Kidney tubule cell (primary cell): ENCODE results near the gene SLC1A3.
A peak's percentile ranks its signal among the peaks of the same experiment; 100 is the strongest.

Experiments
- DNase-seq: peaks from one replicate; pipeline ENCODE4 v3.0.0-alpha.2; 2018; ENCODE audit warnings: low spot score

The SLC1A3 gene

DNA sequence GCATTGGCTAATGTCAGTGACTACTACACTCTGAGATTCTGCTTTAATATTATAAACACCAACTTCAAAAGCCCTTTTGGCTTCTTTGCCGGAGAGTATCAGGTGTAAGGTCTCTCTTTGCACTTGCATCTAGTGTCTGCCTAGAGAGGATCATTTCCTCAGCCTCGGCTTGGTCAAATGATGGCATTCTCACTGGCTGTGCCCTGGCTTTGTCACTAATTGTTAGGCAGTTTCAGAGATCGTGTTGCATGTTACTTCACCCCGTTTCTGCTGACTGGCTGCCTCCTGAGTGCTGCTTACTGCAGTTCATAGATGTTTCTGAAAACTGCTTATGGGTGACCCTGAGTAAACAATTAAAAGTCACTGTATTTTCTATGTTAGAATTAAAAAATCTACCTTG, 48.8 kb downstream of the SLC1A3 start:
- no peak for DNase-seq

DNA sequence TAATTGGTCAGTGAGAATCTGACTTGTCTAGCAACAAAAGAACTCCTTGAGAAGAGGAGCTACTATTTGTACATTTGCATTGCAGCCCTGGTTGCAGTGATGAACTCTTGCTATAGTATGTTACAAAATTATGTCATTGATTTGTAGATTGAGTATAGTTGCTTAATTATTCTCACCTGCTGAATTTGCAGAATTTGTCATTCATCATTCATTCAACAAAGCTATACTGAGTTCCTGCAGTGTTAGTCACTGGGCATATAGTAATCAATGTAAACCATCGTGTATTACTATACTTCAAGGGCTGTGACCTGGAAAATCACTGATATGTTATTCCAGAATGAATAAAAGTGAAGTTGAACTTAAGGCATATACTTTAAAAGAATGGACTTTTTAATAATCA, 50.1 kb downstream of the SLC1A3 start:
- no peak for DNase-seq

DNA sequence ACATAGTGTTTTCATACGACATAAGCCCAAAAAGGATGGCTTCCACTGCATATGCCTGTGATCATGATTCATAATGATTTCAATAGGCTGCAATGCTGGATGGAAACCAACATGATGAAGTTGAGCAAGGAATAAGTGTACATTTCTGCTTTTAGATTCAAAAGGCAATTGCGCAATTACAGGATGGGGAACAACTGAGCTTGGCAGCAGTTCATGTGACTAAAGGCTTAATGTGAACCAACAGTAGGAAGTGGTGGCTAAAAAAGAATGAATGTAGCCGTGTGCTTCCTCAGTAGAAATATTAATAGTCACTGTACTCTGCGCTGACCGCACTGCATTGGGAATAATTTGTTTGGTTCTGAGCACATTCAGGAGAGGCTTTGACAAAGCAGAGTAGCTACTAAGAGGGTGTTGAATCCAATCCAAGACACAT, 51.2 kb downstream of the SLC1A3 start:
- DNase-seq = peak; percentile 84

DNA sequence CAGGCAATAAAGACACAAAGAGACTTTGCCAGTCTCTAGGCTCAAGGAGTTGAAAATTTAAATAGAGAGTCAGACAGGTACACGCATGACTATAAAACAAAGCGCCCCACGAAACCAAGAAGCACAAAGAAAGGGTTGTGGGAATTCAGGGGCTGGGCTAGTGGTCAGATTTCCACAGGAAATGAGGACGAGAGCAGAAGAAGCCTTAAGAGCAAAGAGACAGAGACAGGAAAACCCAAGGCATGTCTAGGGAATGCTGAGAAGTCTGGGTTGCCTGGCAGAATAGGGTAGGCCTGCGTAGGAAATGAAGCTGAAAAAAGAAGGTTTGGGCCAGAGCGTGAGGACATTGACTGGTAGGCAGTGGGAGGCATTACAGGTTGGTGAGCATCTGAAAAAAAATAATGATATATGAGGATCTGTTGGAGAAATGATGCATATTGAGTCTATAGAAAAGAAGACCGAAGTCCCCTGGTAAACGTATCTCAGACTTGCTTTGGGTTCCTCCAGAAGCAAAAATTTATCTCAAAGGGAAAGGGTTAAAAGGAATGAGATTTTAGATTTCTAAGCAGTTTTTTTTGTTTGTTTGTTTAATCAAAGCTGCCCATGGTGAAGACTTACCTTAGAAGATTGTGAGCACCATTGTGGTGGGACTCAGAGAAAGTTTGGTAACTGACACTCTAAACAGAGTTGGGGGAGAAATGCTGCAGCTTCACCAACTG, 51.8 kb downstream of the SLC1A3 start:
- DNase-seq = no peak

DNA sequence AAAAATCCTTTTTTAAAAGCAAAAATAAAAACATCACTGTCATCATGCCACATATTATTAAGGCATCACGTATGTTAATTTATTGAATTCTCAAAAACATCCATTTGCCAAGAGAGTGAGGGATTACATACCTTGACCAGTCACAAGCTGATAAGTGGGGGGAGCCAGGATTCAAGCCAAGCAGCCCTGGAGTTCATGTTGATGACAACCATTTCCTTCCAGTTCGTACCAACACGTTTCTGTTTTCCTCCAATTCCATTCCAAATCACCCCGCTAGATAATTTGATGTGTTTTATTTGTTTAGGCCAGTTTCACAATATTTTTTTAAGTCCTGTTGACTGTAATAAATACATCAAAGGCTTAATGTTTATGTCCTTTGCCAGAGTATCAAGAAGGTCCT, 53.0 kb downstream of the SLC1A3 start:
- no peak for DNase-seq

DNA sequence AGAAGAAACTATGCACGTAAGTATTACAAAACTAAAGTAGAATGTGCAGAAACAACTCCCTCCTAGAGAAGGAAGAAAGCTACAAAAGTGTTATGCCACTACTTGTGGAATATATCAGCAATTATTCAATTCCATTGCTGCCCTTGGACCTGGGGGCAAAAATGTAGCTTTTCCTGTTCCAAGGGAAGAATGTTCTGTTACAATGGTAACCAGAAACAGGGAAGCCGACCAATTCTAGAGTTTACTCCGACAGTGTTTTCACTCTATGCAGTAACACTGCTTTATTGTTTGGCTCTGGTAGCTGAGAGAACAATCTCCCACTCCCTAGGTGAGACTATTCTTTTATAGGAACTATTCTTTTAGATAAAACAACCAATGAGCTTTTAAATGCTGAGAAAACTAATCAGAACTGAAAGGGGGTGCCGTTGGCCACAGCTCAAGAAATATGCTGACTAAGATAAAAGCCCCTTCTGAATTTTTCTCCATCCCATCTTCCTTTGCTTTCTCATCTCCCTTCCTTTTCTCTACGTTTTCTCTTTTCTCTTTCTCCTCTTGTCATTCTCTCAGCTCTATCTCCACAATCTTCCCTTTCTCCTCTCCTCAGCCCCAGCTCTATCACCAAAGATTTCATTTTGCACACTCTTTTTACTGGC, 54.1 kb downstream of the SLC1A3 start:
- DNase-seq = no peak

DNA sequence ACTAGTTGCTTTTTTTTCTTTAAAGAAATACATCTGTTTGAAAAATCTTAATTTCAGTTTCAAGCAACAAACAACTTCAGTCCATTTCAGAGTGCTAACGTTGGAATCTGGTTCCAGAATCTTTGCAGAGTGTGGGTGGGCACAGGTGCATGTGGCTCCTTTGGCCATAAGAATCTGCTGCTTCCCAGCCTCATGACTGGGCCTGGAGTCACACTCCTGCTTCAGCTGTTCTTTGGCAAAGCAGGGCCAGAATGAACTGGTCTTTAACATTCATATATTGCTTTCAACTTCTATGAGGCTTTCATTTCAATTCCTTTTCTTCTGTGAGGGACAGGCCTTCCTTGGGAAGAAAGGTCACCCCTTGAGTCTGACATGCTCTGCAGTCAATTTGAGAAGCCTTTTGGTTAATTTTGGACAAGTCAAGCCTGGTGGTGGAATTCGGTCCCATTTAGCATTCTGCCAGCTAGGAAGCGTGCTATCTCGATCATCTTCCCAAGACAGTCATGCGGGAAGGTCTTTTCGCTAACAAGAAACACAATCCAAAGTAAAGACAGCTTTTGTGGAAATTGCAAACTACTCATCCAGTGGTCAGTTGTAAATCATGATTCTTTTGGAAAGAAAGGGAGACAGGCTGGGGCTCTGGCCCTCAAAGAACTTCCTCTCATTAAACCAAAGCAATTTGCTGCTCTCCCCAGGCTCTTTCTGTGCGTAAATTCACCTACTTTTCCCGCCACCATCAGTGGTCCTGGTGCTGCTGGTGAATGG, 55.2 kb downstream of the SLC1A3 start:
- no peak for DNase-seq

DNA sequence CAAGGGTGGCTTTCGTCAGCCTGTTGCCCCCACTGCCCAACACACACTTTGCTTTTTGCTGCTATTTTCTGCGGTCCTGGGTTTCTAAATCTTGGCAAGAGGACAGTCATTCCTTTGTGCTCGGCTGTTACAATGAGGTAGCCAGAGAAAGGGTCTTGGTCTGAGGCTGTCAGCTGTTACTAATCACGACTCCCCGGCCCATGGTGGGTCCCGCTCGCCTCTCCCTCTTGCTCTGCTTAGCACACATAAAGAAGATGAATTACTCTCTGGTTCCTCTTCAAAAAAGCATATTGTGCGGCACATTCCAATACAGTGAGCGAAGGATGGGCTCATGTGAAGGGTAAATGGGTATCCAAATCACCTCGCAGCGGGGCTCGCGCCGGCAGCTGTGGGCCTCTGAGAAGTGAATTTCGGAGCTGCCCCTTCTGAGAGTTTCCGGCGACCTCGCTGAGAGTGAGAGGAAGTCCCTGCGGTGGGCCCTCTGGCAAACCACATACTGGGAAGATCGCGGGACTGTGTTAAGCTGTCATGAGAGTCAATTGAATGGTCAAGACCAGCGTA, 56.0 kb downstream of the SLC1A3 start:
- no peak for DNase-seq

DNA sequence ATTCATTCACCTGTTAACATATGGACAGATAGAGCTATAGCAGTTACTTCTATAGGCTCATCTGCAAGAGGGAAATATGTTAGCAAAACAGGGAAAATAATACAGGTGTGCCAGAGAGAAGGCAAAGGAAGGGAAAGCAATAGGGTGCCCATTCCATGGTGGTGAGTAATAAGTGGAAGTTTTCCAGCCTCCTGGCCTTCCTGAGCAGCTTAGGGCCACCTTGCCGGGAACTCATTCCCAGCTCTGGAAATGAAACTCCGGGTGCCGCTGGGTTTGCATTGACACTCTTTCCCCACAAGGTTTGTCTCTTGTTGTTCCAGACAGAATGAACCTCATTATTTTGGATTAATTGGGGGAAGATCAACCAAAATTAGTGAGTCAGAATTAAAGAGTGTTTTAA, 58.4 kb downstream of the SLC1A3 start:
- peak; percentile 67 for DNase-seq

DNA sequence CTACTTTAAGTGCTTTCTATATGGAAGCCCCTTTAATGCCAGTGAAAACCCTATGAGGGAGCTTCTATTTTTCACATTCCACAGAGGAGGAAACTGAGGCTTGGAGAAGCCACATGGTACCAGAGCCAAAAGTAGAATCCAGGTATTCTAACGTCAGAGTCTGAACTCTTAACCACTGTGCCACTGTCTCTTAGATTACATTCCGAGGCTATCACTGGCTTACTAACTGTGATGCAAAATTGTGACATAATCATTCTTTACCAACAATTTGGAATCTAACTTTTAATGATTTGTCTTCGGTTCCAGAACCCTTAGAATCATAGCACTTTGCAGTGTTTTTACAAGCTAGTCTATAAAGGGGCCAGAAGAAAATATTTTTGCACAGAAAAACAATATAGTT, 59.2 kb downstream of the SLC1A3 start:
- DNase-seq = no peak

DNA sequence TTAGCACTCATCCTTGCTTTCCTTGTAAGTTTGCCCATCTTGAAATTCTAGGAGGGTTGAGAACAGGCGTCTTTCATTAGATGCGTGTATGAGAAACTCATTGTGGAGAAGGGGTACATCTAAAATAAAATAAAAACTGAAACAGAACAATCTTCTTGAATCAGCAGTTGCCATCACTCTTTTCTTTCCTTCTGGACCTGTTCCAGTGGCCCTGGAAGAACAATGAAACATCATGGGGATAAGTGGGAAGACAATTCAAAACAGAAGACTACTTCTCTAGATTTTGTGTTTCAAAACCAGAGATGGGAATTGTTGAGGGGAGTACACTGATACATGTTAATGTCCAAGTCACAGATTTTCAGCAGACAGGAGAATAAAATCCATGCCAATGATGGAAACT, 59.9 kb downstream of the SLC1A3 start:
- no peak for DNase-seq

DNA sequence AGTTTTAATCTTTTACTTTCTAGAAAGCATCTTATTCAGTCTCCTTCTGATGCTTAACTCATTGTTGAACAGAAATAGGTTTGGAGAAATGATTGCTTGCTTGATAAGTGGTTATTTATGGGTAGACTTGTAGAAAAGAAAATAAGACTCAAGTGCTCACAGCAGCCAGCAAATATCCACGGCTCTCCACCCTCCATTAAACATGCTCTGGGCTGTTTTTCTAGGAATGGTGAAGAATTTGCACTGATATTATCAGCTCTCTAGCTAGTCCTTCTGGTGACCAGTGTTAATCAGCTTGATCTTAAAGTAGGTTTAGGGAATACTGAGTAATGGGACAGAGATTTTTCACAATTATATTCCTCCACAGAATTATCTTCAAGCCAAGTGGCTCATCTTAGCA, 60.6 kb downstream of the SLC1A3 start:
- no peak for DNase-seq

DNA sequence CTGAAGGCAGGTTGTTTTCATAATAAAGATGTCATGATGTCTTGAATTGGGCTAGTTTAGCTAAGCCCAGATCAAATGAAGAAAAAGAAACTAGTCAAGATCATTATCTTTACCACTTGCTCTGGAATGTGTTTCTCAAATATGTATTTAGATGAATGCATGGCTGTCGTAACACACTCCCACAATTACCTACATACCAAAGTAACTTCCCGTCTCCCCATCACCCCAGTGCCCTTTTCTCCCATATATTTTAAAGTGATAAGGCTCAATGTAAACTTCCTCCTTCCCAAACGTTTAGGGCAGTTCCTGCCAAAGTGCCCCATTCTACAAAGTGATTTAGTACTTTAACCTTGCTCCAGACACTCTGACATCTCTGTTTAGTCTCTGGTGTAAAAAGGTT, 61.4 kb downstream of the SLC1A3 start:
- DNase-seq = no peak

DNA sequence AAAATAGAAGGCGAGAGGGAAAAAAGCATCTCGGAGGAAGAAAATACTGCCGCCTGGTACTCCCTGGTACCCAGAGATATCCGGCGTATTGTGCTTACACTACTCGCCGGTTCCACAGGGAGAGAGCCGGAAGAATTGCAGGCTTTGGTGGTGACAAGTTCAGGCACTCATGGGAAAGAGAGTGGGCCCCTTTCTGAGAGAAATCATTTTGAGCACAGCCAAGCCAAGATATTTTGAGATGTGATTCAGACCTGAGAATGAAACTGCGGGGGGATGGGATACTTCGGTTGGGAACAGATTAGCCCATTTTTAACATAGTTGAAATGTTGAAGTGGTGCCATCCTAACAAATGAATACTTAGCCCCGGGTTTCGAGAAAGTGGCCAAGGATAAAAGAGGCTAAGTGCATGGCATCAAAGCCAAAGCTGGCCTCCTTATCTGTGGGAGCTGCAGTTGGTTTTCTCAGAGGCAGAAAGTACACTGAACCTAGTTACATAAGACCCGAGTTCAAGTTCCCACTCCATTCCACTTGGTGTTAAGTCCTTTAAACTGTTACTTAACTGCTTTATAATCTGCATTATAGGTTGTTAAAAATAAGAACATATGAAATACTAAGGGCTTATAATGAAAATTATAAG, 62.7 kb downstream of the SLC1A3 start:
- no peak for DNase-seq

DNA sequence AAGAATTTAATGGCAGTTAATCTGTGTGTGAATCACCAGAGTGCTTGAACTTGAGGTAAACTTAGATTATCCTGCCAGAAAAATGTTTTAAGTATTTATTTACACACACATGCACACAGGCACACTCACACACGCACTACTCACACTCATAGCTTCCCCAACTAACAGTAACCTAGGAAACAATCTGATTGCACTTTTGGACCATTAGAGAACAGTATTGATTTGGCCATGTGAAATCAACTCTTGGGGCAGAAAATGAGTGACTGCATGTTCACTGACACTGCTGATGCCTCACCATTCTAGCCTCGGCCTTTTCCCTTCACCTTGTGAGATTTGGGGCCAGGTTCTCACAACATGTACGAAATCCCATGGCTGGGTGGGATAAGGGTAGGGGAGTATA, 64.1 kb downstream of the SLC1A3 start:
- no peak for DNase-seq

DNA sequence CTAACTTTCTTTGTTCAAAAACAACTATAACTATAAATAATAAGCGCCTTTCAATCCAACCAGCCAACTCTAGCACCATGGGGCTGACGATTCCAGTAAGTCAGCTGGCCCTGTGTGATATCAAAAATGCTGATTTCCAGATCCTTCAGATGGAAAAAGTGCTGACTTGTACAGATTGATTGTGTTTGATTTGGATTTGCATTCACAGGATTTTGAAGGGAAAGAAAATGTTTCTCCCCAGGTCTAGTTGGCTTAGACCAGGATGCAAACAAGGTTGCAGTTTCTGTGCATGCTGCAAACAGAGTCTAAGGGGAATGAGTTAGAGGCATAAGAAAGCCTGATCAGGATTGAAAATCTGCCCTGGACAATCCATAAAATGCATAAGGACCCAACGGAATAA, 68.9 kb downstream of the SLC1A3 start:
- no peak for DNase-seq

DNA sequence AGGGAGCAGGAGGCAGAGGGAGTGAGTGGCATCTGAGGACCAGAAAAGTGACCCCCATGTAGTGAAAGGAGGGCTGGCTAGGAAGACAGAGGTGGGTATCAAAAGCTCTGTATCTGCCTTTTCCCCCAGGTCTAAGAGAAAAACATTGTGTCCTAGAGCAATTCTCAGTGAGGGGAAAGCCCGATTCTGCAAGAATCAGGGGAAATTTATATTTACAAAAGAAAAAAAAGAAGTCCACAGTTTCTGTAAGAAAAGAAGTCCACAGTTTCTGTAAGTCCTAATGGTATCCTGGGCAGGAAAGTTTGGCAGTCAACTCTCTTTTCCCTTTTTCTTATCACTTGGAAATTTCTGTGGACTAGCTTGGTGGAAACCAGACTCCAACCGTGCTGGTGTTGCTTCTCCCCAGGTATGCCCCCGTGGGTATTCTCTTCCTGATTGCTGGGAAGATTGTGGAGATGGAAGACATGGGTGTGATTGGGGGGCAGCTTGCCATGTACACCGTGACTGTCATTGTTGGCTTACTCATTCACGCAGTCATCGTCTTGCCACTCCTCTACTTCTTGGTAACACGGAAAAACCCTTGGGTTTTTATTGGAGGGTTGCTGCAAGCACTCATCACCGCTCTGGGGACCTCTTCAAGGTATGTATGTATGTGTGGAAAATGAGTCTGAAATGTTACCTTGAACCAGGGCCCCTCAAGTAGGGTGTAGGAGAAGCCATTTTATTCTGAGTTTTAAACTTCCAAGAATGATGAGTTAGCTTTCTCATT, 73.0 kb downstream of the SLC1A3 start:
- no peak for DNase-seq

DNA sequence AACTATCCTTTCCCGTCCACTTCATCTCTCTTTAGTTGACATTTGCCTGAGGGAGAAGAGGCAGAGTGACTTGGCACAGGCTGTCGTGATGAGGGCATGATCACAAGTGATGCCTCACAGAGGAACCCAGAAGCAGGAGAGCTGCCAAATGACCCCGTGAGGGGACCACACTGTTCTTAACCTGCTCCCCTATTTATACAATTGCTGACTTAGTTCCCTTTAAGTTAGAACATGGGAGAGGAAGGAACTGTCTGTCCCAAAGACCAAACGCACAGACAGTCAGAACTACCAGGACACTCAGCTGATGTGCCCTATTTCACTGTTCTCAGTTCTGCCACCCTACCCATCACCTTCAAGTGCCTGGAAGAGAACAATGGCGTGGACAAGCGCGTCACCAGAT, 73.7 kb downstream of the SLC1A3 start:
- DNase-seq = no peak

DNA sequence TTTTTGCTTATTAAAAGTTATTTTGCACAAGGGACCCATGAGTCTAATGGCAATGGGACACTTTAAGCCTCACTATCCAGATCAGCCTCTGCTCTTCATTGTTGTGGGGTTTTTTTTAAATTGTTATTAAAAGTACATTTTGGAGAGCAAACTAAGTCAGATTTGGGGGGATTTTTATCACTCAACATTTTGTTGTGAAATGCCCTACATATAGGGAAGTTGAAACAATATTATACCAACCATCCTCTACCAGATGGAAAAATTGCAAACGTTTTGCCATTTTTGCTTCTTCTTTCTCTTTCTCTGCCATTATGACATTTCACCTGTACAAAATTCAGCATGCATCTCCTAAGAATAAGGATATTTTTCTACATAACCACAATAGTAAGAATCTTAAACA, 75.3 kb downstream of the SLC1A3 start:
- DNase-seq = no peak

DNA sequence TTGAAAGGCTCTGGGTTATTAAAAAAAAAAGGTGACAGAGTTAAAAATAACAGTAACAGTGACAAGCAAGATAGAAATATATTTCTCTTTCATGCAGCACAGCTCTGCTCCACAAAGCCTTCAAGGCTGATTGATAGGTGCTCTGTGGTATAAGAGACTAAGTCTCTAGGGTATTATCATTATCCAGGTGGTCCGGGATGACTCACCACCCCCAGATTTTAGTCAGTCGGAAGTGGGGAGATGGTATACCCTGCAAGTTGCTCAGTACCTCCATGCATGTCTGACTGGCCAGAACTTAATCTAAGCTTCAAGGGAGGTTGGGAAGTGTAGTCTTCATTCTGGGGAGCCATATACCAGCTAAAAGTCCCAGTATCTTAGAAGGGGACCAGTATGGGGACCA, 76.1 kb downstream of the SLC1A3 start:
- DNase-seq = no peak

DNA sequence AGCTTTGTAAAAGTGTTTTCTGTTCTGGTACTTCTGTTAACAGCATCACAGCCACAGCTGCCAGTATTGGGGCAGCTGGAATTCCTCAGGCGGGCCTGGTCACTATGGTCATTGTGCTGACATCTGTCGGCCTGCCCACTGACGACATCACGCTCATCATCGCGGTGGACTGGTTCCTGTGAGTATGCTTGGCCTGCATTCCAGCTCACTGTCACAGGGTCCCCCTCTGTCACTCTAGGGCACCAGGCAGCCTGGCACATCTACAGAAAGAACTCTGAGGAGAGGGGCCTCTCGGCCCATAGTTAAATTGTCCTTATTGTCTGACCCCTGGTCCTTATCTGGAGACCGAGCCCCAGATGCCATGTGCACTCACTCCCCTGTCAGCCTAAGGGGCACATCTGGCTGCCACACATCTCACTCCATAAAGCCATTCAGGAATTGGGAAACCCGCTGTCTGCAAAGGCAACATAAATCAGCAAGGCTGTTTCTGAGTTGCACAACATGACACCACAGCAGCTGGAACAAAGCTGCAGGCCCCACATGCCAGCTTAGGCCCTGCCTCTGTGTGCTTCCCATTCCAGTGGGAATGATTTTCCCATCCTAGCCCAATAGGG, 77.5 kb downstream of the SLC1A3 start:
- no peak for DNase-seq
